ENCODE results near the gene LDB2.

Gene LDB2

GRCh38 chr4:16591272-16591826 is 307.1 kb downstream of the LDB2 start:
- TF ChIP-seq CTCF (IDR thresholded peaks at IDR 0.05; ENCODE audit: low read depth, low read length) (no peak), MYC (IDR thresholded peaks at IDR 0.05; ENCODE audit: low read depth, low read length) (no peak), MAX (IDR thresholded peaks at IDR 0.05; ENCODE audit: low read depth, low read length) (no peak), POLR2A (IDR thresholded peaks at IDR 0.05; ENCODE audit: extremely low read depth, insufficient read length) (no peak)
- no peak for DNase-seq (ENCODE audit: low read depth)
- H3K4me3 ChIP-seq (ENCODE audit: low read depth, low read length): no peak overlapping the region

GRCh38 chr4:16590797-16591196 is 307.6 kb downstream of the LDB2 start:
- no peak for DNase-seq (ENCODE audit: low read depth)

GRCh38 chr4:16588651-16589050 is 309.8 kb downstream of the LDB2 start:
- no peak for DNase-seq (ENCODE audit: low read depth)
- TF ChIP-seq CTCF (IDR thresholded peaks at IDR 0.05; ENCODE audit: low read depth, low read length) (no peak), MYC (IDR thresholded peaks at IDR 0.05; ENCODE audit: low read depth, low read length) (no peak), MAX (IDR thresholded peaks at IDR 0.05; ENCODE audit: low read depth, low read length) (no peak), POLR2A (IDR thresholded peaks at IDR 0.05; ENCODE audit: extremely low read depth, insufficient read length) (no peak)
- H3K4me3 ChIP-seq (ENCODE audit: low read depth, low read length): no peak overlapping the region

More at GRCh38 chr4:16590797-16591196, 307.6 kb downstream of the LDB2 start:
- no peak overlapping the region for H3K4me3 ChIP-seq (ENCODE audit: low read depth, low read length)
- TF ChIP-seq MAX (IDR thresholded peaks at IDR 0.05; ENCODE audit: low read depth, low read length): no peak
- TF ChIP-seq CTCF (IDR thresholded peaks at IDR 0.05; ENCODE audit: low read depth, low read length): no peak
- no peak for TF ChIP-seq MYC (IDR thresholded peaks at IDR 0.05; ENCODE audit: low read depth, low read length)
- TF ChIP-seq POLR2A (IDR thresholded peaks at IDR 0.05; ENCODE audit: extremely low read depth, insufficient read length): no peak

GRCh38 chr4:16588149-16588548 is 310.3 kb downstream of the LDB2 start:
- H3K4me3 ChIP-seq (ENCODE audit: low read depth, low read length): no peak overlapping the region
- no peak for DNase-seq (ENCODE audit: low read depth)
- no peak for TF ChIP-seq POLR2A (IDR thresholded peaks at IDR 0.05; ENCODE audit: extremely low read depth, insufficient read length)
- no peak for TF ChIP-seq CTCF (IDR thresholded peaks at IDR 0.05; ENCODE audit: low read depth, low read length)
- no peak for TF ChIP-seq MYC (IDR thresholded peaks at IDR 0.05; ENCODE audit: low read depth, low read length)
- TF ChIP-seq MAX (IDR thresholded peaks at IDR 0.05; ENCODE audit: low read depth, low read length): no peak

- DNase-seq (ENCODE audit: low read depth): no peak
- no peak overlapping the region for H3K4me3 ChIP-seq (ENCODE audit: low read depth, low read length)
- no peak for TF ChIP-seq CTCF (IDR thresholded peaks at IDR 0.05; ENCODE audit: low read depth, low read length)
- no peak for TF ChIP-seq POLR2A (IDR thresholded peaks at IDR 0.05; ENCODE audit: extremely low read depth, insufficient read length)
- no peak for TF ChIP-seq MAX (IDR thresholded peaks at IDR 0.05; ENCODE audit: low read depth, low read length)
- no peak for TF ChIP-seq MYC (IDR thresholded peaks at IDR 0.05; ENCODE audit: low read depth, low read length)
Observed at GRCh38 chr4:16585053-16585452, 313.4 kb downstream of the LDB2 start.
